Stimulated activated CD4-positive, alpha-beta T cell treated with anti-CD3 and anti-CD28 coated beads, Interleukin-15, amount 100 ng/mL, for 24 hours (primary cell): ENCODE results near the gene PIGQ.
A peak's percentile ranks its signal among the peaks of the same experiment; 100 is the strongest.

Source experiments
- DNase-seq: peaks from one replicate; pipeline ENCODE4 v3.0.0-alpha.2; 2020

The PIGQ gene

DNA sequence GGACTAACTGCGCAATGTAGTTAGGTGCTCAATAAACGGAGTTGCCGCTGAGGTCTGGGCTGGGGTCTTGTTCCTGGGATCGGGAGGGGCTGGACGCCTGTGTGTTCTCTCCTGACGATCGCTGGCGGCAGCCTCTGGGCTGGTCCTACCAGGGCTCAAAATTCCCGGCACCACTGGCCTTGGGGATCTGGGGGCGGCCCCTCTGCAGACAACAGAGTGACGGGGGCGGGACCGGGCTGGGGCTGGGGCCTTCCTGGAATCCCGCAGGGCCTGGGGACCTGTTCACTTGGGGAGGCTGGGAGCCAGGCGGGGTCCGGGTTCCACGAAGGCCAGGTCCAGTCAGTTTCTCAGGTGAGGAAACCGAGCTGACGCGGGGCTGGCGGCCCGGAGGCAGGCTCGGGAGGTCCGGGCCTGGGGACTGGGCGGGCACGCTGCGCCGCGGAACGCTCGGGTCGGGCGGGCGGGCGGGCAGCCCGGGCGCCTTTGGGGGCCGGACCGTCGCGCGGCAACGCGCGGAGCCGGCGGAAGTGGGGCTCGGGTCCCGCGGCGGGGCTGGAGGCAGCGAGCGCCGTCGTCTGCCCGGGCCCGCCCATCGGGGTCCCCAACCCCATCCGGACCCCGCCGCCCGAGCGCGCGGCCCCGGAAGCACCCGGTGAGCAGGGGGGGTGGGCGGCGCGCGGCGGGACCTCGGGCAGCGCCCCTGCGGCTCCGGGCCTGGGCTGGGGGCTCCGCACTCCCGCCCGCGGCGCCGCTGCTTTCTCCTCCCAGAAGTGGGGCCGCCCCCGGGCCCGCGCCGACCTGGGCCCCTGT lies at the start of gene PIGQ:
TSS of gene PIGQ (plus strand) at position 524 of the 810 bp plus-strand sequence. CDS start 4,107 bp downstream, outside the sequence.
- peak; percentile 80 for DNase-seq

DNA sequence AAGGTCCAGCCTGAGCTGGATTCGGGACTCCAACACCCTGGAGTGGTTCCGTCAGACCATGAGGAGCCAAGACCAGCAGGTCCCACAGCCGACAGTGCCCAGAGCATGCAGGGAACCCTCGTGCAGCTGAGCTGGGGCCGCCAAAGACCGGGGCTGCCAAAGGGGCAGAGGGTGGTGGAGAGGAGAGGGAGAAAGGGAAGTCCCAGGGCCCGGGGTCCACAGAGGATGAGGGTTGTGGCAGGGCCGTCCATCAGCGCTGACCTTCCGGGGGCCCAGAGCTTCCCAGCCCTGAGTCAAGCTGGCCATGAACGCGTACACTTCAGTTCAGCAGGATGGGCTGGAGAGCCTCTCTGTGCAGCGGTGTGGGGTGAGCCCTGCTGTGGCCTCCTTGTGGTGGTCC lies 48.9 kb upstream of the PIGQ start:
- no peak for DNase-seq

DNA sequence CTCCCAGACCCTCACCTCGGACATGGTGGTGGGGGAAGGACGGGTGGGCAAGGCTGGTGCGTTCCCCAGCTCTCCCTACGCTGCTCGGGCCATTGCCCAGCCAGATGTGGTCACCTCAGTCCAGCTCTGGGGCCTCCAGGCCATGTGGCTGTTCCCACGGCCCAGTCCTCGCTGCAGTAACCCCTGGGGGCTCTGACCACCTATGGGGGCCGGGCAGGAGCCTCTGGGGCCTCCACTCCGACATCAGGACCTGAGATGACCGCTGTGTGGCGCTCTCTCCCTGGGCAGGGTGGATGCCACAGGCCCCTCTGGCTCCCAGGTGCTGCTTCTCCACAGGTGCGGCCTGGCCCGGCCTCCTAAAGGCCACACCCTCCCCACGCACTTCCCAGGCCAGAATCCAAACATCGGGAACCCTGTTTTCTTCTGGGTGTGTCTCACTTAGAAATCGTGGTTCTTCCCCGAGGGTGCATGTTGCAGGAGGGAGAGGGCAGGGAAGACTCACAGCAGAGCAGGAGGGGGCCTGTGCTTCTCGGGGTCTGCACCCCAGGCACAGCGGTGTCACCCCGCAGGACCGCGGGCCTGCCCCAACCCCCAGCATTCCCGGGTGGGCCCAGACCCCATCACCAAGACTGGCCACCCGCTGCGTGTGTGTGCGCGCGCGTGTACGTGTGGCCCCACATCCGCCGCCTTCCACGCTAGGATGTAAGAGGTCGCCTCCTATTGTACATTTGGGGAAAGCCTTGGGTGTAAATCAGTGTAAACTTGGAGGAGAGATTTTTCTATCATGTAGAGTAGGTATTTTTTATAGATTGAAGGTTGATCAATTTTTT lies 48.2 kb upstream of the PIGQ start:
- no peak for DNase-seq

DNA sequence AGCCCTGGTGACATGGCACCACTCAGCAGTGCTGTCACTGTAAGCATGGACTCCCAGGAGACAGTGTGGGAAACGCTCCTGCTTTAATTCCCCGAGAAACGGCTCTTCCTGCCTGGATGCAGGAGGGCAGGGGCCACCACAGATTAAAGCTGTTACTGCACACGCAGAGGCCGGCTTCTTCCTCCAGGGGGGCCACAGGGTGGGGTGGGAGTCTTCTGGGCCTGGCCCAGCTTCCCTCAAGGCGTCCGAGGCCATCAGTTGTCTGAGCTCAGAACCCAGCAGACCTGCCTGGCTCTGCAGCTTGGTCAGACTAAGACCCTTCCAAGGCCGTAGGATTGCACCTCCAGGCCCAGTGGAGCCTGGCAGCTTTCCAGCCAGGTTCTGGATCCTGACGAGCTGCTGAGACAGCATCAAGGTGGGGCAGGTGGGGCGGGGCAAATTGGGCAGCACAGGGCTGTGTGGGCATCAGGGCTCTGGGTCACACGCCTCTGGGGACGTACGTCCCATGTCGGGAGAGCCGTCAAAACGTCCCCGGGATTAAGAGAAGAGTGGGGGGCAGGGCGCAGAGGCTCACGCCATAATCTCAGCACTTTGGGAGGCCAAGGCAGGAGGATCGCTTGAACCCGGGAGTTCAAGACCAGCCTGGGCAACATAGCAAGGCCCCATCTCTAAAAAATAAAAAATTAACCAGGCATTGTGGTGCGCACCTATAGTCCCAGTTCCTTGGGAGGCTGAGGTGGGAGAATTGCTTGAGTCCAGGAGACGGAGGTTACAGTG lies 47.3 kb upstream of the PIGQ start:
- DNase-seq, result no peak

DNA sequence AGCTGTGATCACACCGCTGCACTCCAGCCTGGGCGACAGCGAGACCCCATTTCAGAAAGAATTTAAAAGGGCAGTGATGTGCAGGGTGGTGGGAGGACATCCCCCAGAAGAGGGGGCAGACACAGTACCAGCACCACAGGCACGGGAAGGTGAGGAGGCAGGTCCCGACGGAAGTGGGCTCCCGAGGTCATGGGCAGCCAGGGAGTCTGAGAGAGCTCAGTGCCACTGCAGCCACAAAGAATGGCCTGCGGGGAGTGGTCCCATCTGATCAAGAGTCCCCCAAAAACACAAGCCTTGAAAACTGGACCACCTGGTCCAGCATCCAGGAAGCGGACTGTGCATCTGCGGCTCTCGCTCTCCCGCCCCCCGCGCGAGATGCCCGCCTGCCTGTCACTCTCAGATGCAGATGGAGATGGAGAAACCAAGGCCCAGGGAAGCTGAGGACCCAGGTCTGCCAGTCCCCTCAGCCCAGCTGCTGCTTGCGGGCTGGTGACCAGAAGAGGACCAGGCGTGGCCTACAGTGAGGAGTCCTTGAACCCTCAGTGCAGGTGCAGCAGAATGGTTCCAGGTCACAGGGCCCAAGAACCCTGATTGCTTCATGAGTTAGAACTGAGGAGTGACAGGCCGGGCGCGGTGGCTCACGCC lies 46.5 kb upstream of the PIGQ start:
- no peak for DNase-seq

DNA sequence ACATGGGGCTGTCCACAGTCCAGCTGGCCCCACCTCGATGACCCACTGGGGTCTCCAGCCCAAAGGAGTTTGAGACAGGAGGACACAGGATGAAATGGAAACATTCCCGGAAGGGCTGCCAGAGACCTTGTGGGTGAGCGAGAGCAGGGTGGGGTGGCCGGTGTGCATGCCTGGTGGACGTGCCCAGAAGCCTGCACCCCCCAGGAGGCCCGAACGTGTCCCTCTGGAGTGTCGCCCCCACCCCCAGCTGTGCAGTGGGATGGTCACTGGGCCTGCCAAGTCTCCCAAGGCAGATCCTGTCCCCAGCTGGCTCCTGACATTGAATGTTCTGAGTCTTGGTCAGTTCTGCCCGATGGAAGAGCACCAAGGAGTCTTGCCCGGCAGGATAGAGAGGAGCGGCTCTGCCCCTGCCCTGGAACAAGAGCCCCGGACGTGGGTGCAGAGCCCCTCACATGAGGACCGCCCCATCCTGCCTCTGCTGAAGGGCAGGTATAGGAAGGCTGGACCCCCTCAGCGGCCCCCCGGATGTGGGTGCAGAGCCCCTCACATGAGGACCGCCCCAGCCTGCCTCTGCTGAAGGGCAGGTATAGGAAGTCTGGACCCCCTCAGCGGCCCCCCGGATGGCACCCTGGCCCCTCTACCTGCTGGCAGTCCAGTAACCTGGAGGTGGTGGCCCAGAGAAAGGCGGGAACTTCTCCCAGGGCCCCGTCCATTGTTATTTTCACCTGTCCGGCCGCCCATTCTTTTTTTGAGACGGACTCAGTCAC lies 45.3 kb upstream of the PIGQ start:
- no peak for DNase-seq

DNA sequence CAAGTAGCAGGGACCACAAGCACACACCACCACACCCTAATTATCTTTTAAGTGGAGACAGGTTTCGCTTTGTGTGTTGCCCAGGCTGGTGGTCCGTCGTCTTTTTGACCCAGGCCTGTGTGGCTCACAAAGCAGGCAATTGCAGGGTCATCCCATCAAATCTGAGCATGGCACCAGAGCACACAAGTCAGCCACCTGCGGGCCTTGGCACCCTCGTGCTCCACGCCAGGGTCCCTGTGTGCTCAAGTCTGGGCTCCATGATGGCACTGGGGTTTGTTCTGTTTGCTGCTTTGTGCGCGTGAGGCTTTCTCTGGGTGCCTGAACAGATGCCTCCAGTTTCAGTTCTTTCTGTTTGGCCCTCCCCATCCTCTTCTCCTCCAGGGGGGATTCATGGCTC lies 44.6 kb upstream of the PIGQ start:
- DNase-seq, result no peak

DNA sequence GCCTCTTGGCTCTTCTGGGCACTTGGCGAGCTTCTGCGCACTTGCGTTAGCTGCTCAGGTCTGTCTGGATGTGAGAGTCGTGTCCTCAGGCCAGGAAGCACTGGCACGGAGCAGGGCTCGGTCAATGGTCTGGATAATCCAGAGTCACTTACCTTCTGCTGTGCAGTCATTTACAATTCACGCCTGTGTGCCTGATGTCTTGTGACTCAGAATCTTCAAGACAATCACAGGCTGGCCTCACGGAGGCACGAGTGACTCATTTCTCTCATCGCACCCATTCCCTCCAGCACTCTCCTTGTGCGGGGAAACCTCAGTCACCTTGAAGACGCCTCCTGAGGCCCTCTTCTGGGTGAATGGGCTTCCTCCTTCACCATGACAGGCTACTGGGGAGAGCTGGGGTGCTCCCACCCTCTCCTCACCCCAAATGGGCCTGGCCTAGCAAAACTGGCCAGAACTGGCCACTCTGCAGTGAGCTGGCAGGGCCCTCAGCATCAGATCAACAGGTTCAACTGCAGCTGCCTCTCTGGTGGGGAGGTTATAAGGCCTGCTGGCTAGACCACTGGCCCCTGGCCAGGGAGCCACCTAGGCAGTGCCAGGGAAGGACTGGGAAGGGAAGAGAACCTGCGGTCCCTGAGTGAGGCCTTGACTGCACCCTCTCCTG lies 44.1 kb upstream of the PIGQ start:
- peak; percentile 87 for DNase-seq

DNA sequence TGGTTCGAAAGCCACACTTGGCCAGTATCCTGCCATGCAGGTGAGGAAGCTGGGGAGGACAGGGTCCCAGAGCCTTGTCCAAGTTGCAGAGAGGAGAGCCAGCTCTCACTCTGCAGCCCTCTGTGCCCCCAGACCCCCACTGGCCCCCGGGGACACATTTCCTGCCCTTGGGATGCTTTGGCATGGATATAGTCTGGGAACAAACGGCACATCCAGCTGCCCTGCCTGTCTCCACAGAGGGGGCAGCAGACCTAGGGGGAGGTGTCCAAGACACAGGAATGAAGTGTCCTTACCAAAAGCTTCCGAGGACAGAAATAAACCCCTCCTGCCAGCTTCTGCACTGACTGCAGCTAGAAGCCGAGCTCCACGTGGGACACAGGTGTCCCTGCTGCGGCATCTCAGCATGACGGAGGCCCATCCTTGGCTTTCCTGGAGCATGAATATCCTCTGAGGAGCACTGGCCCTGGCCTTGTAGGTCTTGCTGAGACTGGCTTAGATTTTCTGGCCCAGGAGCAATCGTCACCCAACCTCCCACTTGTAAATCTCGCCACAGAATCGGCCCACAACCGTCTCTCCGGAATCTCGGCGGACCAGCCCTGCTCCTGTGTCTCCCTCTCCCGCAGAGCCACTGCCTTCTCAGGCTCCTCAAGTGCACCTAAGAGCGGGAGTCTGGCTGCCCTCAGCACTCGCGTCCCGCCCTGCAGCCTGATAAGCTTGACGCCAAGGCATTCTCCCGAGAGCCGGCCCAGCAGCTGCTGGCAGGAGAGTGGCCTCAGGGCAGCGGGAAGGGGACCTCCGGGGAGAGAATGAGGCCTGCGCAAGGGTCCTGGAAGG lies 43.4 kb upstream of the PIGQ start:
- peak; percentile 45 for DNase-seq

DNA sequence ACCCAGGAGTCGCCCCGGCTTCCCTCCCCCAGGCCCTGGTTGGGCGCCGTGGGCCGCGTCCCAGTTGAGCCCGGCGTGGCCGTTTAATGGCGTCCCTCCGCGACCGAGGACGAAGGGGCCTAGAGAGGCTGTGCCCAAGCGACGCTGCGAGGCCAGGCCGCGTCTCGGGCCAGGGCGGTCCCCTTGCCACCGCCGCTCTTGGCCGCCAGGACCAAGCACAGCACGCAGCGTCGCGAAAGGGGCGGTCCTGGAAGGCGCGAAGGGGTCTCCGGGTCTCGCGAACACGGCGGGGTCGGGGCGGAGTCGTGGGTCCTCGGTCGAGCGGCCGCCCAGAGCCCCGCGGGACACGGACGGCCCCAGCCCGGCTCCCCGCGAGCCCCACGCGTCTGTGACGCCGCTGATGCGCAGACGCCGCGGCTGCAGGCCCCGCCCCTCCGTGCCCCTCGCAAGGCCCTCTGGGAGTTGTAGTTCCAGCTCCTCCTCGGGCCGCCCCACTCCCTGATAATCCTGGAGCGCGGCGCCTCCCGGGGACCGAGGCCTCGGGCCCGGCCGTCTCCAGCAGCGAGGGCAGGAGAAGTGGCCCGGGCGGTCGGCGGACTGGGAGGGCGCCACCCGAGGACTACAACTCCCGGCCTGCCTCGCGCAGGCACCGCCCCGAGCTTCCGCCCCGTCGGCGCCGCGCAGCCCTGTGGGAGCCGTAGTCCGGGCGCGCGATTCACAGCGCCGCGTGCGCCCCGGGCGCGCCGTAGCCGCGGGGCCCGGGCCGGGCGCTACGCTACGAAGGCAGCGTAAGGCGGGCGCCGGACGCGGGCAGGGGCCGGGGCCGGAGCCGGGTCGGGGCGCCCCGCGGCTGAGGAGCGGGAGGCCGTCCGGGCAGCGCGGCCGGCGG lies 42.5 kb upstream of the PIGQ start, which contains the start of gene CAPN15:
TSS of gene CAPN15 (plus strand) at position 698 of the 889 bp plus-strand sequence. CDS start 19,127 bp downstream, outside the sequence.
- peak; percentile 91 for DNase-seq

DNA sequence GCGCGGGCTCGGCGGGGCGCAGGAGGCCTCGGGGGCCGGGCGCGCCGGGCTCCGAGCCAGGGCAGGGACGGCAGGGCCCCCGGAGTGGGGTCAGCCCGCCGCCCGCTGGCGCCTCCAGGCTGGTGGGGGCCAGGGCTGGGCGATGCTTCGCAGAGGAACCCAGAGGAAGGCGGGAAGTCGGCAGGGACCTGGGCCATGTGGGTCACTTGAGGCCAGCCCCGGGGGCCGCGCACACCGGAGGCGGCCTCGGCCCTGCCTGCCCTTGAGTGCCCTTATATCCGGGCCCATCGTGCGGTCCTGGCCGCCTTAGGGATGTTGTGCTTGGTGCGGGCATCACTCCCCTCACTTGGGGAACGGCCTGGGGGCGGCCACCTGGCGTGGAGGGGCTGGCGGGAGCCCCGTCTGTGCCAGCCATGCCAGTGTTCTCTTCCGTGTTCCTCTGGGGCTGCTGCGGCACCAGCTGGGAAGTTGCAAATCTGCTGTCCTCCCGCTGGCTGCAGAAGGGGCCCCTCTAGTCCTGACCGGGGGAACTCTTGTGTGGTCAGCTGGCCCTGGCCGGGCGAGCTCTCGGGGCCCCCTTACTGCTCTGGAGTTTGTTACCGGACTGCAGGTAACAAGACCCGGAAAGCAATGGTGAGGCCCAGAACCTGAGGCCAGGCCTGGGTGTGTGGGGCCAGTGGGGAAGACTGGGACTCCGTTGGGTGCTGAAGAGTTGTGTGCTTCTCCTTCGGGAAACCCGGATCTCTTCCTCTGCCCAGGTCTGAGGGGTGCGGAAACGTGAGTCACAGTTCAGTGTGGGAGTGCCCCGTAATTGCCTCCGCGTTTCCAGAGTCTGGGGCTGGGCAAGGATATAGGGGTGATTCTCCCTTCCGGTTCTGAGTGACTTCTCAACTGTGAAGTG lies 41.4 kb upstream of the PIGQ start:
- DNase-seq, result peak; percentile 74

DNA sequence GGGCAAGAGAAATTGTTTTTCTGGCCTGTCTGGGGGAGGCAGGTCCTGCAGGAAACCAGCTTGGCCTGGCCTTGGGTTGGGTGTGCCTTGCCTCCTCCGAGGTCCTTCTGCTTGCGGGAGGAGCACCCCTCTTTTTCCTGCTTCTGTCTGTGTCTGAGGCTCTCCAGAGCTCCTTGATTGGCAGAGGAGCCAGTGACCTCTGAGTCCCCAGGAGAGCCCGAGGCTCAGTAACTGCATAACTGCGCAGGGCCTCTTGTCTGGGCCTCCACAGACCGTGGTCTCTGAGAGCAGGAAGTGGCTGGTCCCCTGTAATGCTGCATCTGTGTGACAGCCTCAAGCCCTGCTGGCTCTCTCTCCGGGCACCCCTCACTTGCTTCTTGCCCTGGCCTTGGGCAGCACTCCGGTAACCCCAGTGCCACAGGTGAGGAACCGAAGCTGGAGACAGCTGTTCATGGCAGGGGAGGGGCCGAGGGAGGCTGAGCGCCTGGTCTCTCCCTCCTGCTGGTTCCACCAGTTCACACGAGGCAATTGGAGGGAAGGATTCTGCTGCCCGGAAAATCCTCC lies 40.7 kb upstream of the PIGQ start:
- DNase-seq, result no peak

DNA sequence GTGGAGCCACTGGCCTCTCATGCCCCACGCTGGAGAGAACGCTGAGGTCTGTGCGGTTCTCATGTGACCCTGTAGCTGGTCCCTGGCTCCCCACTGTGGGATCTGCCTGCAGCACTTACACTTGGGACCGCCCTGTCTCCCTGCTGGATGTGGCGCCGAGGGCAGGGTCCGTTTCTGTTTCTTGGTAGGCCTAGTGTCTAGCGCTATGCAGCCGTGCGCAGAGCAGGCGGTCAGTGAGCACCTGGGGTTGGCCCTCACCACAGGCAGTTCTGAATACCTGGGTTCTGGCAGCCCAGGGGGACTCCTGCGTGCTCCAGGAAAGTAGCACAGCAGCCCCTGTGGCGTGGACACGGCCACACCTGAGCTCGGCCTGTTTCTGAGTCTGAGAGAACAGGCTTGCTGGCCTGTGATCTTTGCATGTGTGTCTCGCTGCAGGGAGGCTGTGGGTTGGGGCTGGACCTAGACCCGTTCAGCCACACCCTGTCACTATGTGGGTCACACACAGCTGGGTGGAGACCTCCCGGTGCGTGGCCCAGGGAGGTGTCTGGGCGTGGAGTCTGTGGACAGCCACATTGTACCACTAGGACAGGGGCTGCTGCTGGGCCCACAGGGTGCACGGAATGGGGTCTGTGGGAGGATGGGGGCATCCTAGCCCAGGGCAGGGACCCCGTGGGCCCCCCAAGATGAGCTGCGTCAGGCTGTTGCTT lies 39.5 kb upstream of the PIGQ start:
- no peak for DNase-seq

DNA sequence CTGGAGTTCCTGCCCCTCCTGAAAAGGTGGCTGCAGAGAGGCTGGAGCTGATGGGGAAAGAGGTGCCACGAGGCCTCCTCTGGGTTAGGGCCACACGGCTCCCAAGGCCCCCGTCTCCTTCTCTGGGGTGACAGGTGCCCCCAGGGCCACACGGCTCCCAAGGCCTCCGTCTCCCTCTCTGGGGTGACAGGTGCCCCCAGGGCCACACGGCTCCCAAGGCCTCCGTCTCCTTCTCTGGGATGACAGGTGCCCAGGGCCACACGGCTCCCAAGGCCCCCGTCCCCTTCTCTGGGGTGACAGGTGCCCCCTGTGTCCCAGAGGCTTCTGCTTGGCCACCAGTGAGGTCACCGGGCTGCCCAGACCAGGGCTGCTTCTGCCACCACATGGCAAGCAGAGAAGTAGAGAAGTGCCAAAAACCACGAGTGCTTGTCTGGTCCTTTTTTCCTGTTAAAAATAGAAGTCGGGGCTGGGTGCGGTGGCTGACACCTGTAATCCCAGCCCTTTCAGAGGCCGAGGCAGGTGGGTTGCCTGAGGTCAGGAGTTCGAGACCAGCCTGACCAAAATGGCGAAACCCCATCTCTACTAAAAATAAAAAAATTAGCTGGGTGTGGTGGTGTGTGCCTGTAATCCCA lies 38.2 kb upstream of the PIGQ start:
- DNase-seq, result no peak

DNA sequence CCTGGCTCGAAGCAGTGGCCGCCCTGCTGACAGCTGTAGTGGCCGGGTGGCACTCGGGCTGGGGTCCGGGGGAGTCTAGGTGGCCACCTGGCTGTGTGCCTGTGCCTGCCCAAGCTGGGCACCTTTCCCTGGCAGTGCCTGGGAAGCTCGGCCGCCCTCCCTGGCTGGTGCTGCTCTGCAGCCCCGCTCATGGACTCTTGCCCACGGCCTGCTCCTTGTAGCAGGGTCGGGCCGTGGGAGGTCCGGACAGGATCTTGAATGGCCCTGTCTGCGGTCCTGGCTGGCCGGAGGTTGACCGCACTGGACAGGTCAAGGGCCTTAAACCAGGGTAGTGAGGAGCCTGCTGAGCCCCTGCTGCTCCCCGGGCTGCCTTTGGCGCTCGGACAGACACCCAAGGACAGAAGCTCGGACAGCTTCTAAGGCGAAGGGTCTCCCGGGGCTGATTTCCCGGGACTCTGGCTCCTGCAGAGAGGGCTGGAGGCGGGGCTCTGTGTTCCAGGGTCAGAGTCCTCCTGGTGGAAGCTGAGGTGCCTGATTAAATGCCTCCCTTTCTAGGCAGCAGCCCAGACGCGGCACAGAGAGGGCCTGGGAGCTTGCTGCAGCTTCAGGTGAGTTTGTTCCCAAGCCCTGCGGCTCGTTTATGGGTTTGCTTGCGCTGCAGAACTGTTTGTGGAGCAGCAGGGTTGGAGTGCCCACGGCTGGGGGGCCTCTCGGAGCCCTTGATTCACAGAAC lies 36.2 kb upstream of the PIGQ start:
- DNase-seq, result no peak

DNA sequence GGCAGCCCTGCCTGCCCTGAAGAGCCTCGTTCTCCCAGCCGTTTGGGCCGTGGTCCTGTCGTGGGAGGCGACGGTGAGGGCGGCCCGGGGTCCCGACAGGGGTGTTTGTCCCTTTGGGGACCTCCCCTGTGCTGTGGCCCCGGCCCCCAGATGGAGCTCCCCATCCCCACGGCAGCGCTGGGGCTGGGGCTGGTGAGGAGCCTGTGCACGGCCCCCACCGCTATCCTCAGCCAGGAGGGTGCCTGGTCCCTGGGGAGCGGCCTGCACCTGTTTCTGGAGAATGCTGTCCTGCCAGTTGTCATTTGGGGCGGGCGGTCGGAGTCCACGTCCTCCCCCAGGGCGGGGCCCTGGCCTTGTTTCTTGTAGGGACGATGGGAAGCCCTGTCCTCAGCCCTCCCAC lies 35.6 kb upstream of the PIGQ start:
- DNase-seq, result no peak
